ENCODE measurements around the gene MCF2L. TPM values are rescaled to one million over a fixed set of nuclear protein-coding genes. Genes with fewer than 3 reads are reported as not detected.

MCF2L gene
- total RNA-seq, 1 experiment from 2014 or later, result not detected

DNA sequence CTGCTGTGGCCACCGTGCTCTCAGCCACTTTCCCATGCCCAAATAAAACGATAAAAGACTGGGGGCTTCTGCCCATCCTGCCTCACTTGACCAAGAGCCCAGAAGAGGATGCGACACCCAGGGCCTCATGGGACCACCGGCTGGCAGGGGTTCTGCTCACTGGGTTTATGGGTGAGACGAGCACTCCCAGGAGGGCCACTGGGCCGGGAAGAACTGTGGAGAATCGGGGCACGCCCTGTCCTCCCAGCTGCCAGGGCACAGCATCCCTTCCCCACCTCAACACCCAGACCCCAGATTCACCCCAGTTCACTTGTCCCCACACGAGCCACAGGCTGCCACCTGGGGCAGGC lies 148.9 kb downstream of the MCF2L start:
- CTCF ChIA-PET, result no interaction called here
- BruUV-seq (replicated peaks), result no TSS peak
- Mint-ChIP-seq H3K4me3 (ENCODE audit: unreplicated experiment) (no peak overlapping the region), H3K9me3 (ENCODE audit: unreplicated experiment) (no peaks in the 10 kb centered on the region), H3K27me3 (ENCODE audit: insufficient read depth, unreplicated experiment) (no peaks in the 10 kb centered on the region), H3K36me3 (ENCODE audit: insufficient read depth, unreplicated experiment) (peaks cover 3% of the 10 kb centered on the region), H3K27ac (ENCODE audit: low read depth, unreplicated experiment) (no peak overlapping the region), H3K4me1 (ENCODE audit: insufficient read depth, unreplicated experiment) (no peaks in the 10 kb centered on the region)
- TF ChIP-seq, protein P1, sequence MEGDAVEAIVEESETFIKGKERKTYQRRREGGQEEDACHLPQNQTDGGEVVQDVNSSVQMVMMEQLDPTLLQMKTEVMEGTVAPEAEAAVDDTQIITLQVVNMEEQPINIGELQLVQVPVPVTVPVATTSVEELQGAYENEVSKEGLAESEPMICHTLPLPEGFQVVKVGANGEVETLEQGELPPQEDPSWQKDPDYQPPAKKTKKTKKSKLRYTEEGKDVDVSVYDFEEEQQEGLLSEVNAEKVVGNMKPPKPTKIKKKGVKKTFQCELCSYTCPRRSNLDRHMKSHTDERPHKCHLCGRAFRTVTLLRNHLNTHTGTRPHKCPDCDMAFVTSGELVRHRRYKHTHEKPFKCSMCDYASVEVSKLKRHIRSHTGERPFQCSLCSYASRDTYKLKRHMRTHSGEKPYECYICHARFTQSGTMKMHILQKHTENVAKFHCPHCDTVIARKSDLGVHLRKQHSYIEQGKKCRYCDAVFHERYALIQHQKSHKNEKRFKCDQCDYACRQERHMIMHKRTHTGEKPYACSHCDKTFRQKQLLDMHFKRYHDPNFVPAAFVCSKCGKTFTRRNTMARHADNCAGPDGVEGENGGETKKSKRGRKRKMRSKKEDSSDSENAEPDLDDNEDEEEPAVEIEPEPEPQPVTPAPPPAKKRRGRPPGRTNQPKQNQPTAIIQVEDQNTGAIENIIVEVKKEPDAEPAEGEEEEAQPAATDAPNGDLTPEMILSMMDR (IDR thresholded peaks at IDR 0.05; ENCODE audit: unreplicated experiment), result no peak
- intact Hi-C loops (cut with micrococcal nuclease), result no loop called here
- POLR2A ChIA-PET, result no interaction called here
- DNase-seq (ENCODE audit: unreplicated experiment), result no peak

- no TSS peak for BruUV-seq (replicated peaks)
- intact Hi-C loops (cut with micrococcal nuclease), result no loop called here
- POLR2A ChIA-PET, result no interaction called here
- CTCF ChIA-PET, result interaction anchor here (0.7 to 0.8 kb wide), 2 partner anchors 19 to 28 kb away, joined by 3 to 4 read pairs; no protein-coding TSS in a partner anchor
- Mint-ChIP-seq H3K36me3 (ENCODE audit: insufficient read depth, unreplicated experiment) (peaks cover 6% of the 10 kb centered on the region), H3K4me1 (ENCODE audit: insufficient read depth, unreplicated experiment) (no peaks in the 10 kb centered on the region), H3K27ac (ENCODE audit: low read depth, unreplicated experiment) (no peak overlapping the region), H3K4me3 (ENCODE audit: unreplicated experiment) (no peak overlapping the region), H3K9me3 (ENCODE audit: unreplicated experiment) (no peaks in the 10 kb centered on the region), H3K27me3 (ENCODE audit: insufficient read depth, unreplicated experiment) (no peaks in the 10 kb centered on the region)
- no peak for DNase-seq (ENCODE audit: unreplicated experiment)
- TF ChIP-seq, protein P1 (IDR thresholded peaks at IDR 0.05; ENCODE audit: unreplicated experiment), result no peak
Measured at GRCh38 chr13:113118261-113119021, 149.4 kb downstream of the MCF2L start.

- Mint-ChIP-seq H3K27me3 (ENCODE audit: insufficient read depth, unreplicated experiment) (no peaks in the 10 kb centered on the region), H3K36me3 (ENCODE audit: insufficient read depth, unreplicated experiment) (peaks cover 6% of the 10 kb centered on the region), H3K4me1 (ENCODE audit: insufficient read depth, unreplicated experiment) (no peaks in the 10 kb centered on the region), H3K9me3 (ENCODE audit: unreplicated experiment) (no peaks in the 10 kb centered on the region), H3K4me3 (ENCODE audit: unreplicated experiment) (no peak overlapping the region), H3K27ac (ENCODE audit: low read depth, unreplicated experiment) (no peak overlapping the region)
- no peak for DNase-seq (ENCODE audit: unreplicated experiment)
- intact Hi-C loops (cut with micrococcal nuclease), result no loop called here
- BruUV-seq (replicated peaks), result no TSS peak
- POLR2A ChIA-PET, result no interaction called here
- TF ChIP-seq, protein P1 (IDR thresholded peaks at IDR 0.05; ENCODE audit: unreplicated experiment), result no peak
- CTCF ChIA-PET, result interaction anchor here (0.7 to 0.8 kb wide), 2 partner anchors 18 to 29 kb away, joined by 3 to 4 read pairs; no protein-coding TSS in a partner anchor
Measured at GRCh38 chr13:113119166-113119821, 150.3 kb downstream of the MCF2L start.

DNA sequence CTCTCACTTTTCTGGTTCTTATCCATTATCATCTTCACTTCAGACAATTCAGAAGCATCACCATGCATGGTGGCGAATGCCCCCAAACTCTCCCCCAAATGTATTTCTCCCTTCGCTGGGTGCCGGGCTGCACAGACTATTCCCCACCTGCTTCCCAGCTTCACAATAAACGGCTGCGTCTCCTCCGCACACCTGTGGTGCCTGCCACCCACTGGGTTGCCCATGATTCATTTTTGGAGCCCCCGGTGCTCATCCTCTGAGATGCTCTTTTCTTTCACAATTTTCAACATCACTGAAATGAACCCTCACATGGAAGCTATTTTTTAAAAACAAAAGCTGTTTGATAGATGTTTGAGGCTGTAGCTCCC lies 150.8 kb downstream of the MCF2L start:
- Mint-ChIP-seq H3K27me3 (ENCODE audit: insufficient read depth, unreplicated experiment) (no peaks in the 10 kb centered on the region), H3K4me3 (ENCODE audit: unreplicated experiment) (no peak overlapping the region), H3K36me3 (ENCODE audit: insufficient read depth, unreplicated experiment) (peaks cover 6% of the 10 kb centered on the region), H3K9me3 (ENCODE audit: unreplicated experiment) (no peaks in the 10 kb centered on the region), H3K4me1 (ENCODE audit: insufficient read depth, unreplicated experiment) (no peaks in the 10 kb centered on the region), H3K27ac (ENCODE audit: low read depth, unreplicated experiment) (no peak overlapping the region)
- DNase-seq (ENCODE audit: unreplicated experiment), result no peak
- TF ChIP-seq, protein P1 (IDR thresholded peaks at IDR 0.05; ENCODE audit: unreplicated experiment), result no peak
- no TSS peak for BruUV-seq (replicated peaks)
- CTCF ChIA-PET, result no interaction called here
- POLR2A ChIA-PET, result no interaction called here
- intact Hi-C loops (cut with micrococcal nuclease), result no loop called here
